ENCODE results near the gene SLC16A8.

Gene SLC16A8

GRCh38 chr22:38033522-38034277 lies 50.3 kb downstream of the SLC16A8 start:
- Histone ChIP-seq H3K27ac (no peak overlapping the region), H3K9me3 (ENCODE audit: low read depth, low read length) (no peaks in the 10 kb centered on the region), H3K4me3 (no peak overlapping the region), H3K36me3 (ENCODE audit: insufficient read depth, low read length) (no peaks in the 10 kb centered on the region), H3K9ac (ENCODE audit: insufficient read length) (no peak overlapping the region)
- TF ChIP-seq FOXP2 (optimal IDR thresholded peaks at IDR 0.05; ENCODE audit: control extremely low read depth, extremely low read length, insufficient read depth) = no peak
- TF ChIP-seq POLR2AphosphoS5 (IDR thresholded peaks at IDR 0.05; ENCODE audit: borderline replicate concordance, low read depth, low read length) = no peak
- TF ChIP-seq EZH2 (IDR thresholded peaks at IDR 0.05) = no peak
- DNase-seq (ENCODE audit: low read depth, low spot score) = no peak

- no peak overlapping the region for H3K27ac ChIP-seq
- H3K36me3 ChIP-seq (ENCODE audit: insufficient read depth, low read length) = no peaks in the 10 kb centered on the region
- H3K4me3 ChIP-seq = no peak overlapping the region
- no peak overlapping the region for H3K9ac ChIP-seq (ENCODE audit: insufficient read length)
- no peak for TF ChIP-seq POLR2AphosphoS5 (IDR thresholded peaks at IDR 0.05; ENCODE audit: borderline replicate concordance, low read depth, low read length)
- no peak for TF ChIP-seq FOXP2 (optimal IDR thresholded peaks at IDR 0.05; ENCODE audit: control extremely low read depth, extremely low read length, insufficient read depth)
- no peak for TF ChIP-seq EZH2 (IDR thresholded peaks at IDR 0.05)
- no peaks in the 10 kb centered on the region for H3K9me3 ChIP-seq (ENCODE audit: low read depth, low read length)
- no peak for DNase-seq (ENCODE audit: low read depth, low spot score)
Measured at GRCh38 chr22:38032681-38033521, 51.1 kb downstream of the SLC16A8 start.

DNA sequence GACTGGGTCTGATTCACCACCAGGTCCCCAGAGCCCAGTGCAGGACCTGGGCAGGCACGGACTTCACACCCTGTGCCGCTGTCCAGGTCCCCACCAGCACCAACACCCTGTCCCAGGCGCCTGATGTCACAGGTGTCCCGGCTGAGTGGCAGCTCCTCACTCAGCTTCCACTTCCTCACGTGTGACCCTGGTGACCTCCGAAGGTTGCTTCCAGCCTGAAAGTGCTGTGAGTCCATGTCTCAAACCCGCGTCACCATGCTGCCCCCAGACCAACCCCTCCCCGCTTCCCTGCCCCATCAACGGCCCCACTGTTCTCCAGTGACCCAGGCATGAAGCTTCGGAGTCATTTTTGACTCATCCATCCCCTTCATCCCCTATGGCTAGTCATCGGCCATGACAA lies 52.5 kb downstream of the SLC16A8 start:
- TF ChIP-seq EZH2 (IDR thresholded peaks at IDR 0.05) = no peak
- no peak for TF ChIP-seq FOXP2 (optimal IDR thresholded peaks at IDR 0.05; ENCODE audit: control extremely low read depth, extremely low read length, insufficient read depth)
- no peak for TF ChIP-seq POLR2AphosphoS5 (IDR thresholded peaks at IDR 0.05; ENCODE audit: borderline replicate concordance, low read depth, low read length)
- Histone ChIP-seq H3K36me3 (ENCODE audit: insufficient read depth, low read length) (no peaks in the 10 kb centered on the region), H3K4me3 (no peak overlapping the region), H3K27ac (no peak overlapping the region), H3K9me3 (ENCODE audit: low read depth, low read length) (no peaks in the 10 kb centered on the region), H3K9ac (ENCODE audit: insufficient read length) (no peak overlapping the region)
- no peak for DNase-seq (ENCODE audit: low read depth, low spot score)

DNA sequence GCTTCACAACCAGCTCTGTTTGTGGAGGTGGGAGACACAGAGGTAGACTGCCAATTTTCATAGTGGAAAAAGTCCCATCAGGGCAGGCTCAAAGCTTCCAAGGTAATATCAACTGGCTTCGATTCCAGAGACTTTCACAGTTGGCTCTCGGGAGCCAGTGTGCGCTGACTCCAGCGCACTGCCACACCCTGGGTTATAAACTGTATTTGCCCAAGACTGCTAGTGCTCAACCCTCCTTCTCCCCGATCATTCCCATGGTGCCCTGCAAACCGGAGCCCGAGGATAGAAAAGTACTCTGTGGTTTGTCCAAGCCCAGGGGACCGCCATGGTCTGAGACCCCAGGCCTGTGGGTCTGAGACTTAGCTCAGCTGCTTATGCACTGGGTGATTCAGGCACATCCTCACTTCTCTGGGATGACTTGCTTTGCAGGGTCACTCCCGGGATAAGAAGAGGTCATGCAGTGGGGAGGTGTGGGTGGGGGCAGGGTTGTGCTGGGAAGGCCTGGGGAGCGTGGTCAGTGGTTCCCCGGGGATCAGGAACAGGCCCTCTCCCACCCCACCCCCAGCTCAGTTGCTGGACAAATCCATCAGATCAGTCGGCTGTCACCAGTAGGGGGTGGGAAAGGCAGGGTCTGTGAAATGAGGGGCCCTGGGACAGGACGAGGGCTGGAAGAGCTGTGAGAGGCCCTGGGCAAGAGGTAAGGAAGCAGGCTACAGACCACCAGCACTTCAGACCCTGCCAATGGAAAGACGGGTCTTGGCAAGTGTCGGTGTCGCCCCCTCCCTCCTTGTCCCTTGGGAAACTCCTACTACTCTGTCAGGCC lies 53.5 kb downstream of the SLC16A8 start:
- no peak overlapping the region for H3K9ac ChIP-seq (ENCODE audit: insufficient read length)

DNA sequence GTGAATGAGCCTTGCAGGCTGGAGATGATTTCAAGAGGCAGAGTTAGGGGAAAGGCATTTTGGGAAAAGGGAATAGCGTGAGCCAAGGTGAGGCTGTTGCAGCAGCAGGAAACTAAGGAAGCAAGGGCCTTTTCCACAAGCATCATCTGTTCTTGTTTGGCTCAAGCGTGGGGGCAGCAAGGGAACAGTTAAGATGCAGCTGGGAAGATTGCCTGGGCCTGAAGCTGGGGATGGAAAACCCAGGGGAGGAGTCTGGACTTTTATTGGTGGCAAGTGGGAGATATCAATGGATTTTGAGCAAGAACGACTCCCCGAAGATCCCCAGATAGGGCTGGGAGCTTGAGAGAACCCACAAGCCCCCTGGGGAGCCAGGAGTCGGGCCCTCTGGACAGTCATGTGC lies 54.1 kb downstream of the SLC16A8 start:
- Histone ChIP-seq H3K27ac (no peak overlapping the region), H3K4me3 (no peak overlapping the region), H3K9me3 (ENCODE audit: low read depth, low read length) (no peaks in the 10 kb centered on the region), H3K36me3 (ENCODE audit: insufficient read depth, low read length) (no peaks in the 10 kb centered on the region), H3K9ac (ENCODE audit: insufficient read length) (no peak overlapping the region)
- no peak for TF ChIP-seq EZH2 (IDR thresholded peaks at IDR 0.05)
- no peak for TF ChIP-seq FOXP2 (optimal IDR thresholded peaks at IDR 0.05; ENCODE audit: control extremely low read depth, extremely low read length, insufficient read depth)
- TF ChIP-seq POLR2AphosphoS5 (IDR thresholded peaks at IDR 0.05; ENCODE audit: borderline replicate concordance, low read depth, low read length) = no peak
- no peak for DNase-seq (ENCODE audit: low read depth, low spot score)

More for the DNA sequence above, 53.5 kb downstream of the SLC16A8 start:
- DNase-seq (ENCODE audit: low read depth, low spot score) = no peak
- Histone ChIP-seq H3K4me3 (no peak overlapping the region), H3K9me3 (ENCODE audit: low read depth, low read length) (no peaks in the 10 kb centered on the region), H3K36me3 (ENCODE audit: insufficient read depth, low read length) (no peaks in the 10 kb centered on the region), H3K27ac (no peak overlapping the region)
- no peak for TF ChIP-seq FOXP2 (optimal IDR thresholded peaks at IDR 0.05; ENCODE audit: control extremely low read depth, extremely low read length, insufficient read depth)
- no peak for TF ChIP-seq EZH2 (IDR thresholded peaks at IDR 0.05)
- no peak for TF ChIP-seq POLR2AphosphoS5 (IDR thresholded peaks at IDR 0.05; ENCODE audit: borderline replicate concordance, low read depth, low read length)

DNA sequence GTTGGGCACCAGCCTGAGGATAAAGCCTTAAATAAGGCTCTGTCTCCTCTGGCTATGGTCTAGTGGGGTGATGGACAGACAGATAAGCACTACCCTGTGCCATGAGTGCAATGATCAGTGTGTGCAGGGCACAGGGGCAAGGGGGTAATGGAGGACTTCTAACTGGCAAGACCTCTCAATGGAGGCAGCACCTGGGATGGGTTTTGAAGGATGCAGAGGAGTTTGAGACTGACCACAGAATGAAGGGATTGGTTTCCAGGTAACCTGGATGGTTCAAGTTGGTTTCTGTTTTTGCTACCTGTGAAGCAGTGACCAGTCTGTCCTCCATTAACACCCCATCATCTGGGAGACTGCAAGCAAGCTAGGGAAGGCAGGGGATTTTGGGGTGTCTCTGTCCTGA lies 54.6 kb downstream of the SLC16A8 start:
- no peaks in the 10 kb centered on the region for H3K9me3 ChIP-seq (ENCODE audit: low read depth, low read length)
- H3K9ac ChIP-seq (ENCODE audit: insufficient read length) = no peak overlapping the region
- no peak overlapping the region for H3K27ac ChIP-seq
- no peaks in the 10 kb centered on the region for H3K36me3 ChIP-seq (ENCODE audit: insufficient read depth, low read length)
- DNase-seq (ENCODE audit: low read depth, low spot score) = no peak
- no peak overlapping the region for H3K4me3 ChIP-seq
- no peak for TF ChIP-seq EZH2 (IDR thresholded peaks at IDR 0.05)
- no peak for TF ChIP-seq POLR2AphosphoS5 (IDR thresholded peaks at IDR 0.05; ENCODE audit: borderline replicate concordance, low read depth, low read length)
- no peak for TF ChIP-seq FOXP2 (optimal IDR thresholded peaks at IDR 0.05; ENCODE audit: control extremely low read depth, extremely low read length, insufficient read depth)

GRCh38 chr22:38028344-38029130 lies 55.4 kb downstream of the SLC16A8 start:
- no peak overlapping the region for H3K9ac ChIP-seq (ENCODE audit: insufficient read length)
- DNase-seq (ENCODE audit: low read depth, low spot score) = no peak
- no peak overlapping the region for H3K27ac ChIP-seq
- H3K36me3 ChIP-seq (ENCODE audit: insufficient read depth, low read length) = no peaks in the 10 kb centered on the region
- H3K4me3 ChIP-seq = no peak overlapping the region
- H3K9me3 ChIP-seq (ENCODE audit: low read depth, low read length) = no peaks in the 10 kb centered on the region
- TF ChIP-seq EZH2 (IDR thresholded peaks at IDR 0.05) = no peak
